PC-9 (cell line): Measurements from ENCODE around the gene PHOSPHO1. TPM values are rescaled to one million over a fixed set of nuclear protein-coding genes. Genes with fewer than 3 reads are reported as not detected.
A peak's percentile ranks its signal among the peaks of the same experiment; 100 is the strongest.
"Not testable (repeated sequence)": the region's sequence is repeated elsewhere in the genome, so short reads cannot be mapped to it uniquely, and the experiment has no call there.

ENCODE experiments used
- Bru-seq: library from RNA; stranded (reverse); fragments of 400-500 nt; gene quantifications from one replicate; lab custom pipeline; 2021; lab: Mats Ljungman, UMichigan
- BruChase-seq, 2 experiments: library from RNA; stranded (reverse); fragments of 400-500 nt; gene quantifications; one replicate each; lab custom pipeline; 2021; lab: Mats Ljungman, UMichigan
- BruUV-seq: library from RNA; stranded (reverse); fragments of 400-500 nt; replicated peaks from 2 replicates; lab custom pipeline; 2021; lab: Mats Ljungman, UMichigan
- CTCF ChIA-PET: fragments of 300-600 bp; sonication (Branson Sonifier 250); formaldehyde crosslinking; loops from one replicate; lab custom pipeline; 2022; ENCODE audit warnings: antibody characterized with exemption; lab: Charles Lee
- POLR2A ChIA-PET: fragments of 300-600 bp; sonication (Branson Sonifier 250); formaldehyde crosslinking; loops from one replicate; lab custom pipeline; 2022; ENCODE audit warnings: antibody characterized with exemption; ENCODE audit not compliant: unreplicated experiment; lab: Charles Lee
- DNase-seq, 2 experiments: peaks; one replicate each; pipeline versions ENCODE4 v3.0.0 to v3.0.0-alpha.2; 2015 to 2022; ENCODE audit warnings: mixed read lengths in 1 of 2
- H2AFZ ChIP-seq: fragments of 200-600 bp; sonication (generic); 2 replicates; pipeline ENCODE4 v1.8.1; 2017; ENCODE audit warnings: antibody characterized with exemption
- H3F3A ChIP-seq: fragments of 200-600 bp; sonication (generic); 2 replicates; pipeline ENCODE4 v1.8.1; 2017; ENCODE audit warnings: antibody characterized with exemption, mild to moderate bottlenecking, low read depth; ENCODE audit not compliant: insufficient read depth
- H3K27ac ChIP-seq: fragments of 200-600 bp; sonication (generic); 2 replicates; pipeline ENCODE4 v1.6.1; 2016; ENCODE audit warnings: mixed run types
- H3K27me3 ChIP-seq: fragments of 200-600 bp; sonication (generic); 2 replicates; pipeline ENCODE4 v1.6.1; 2016; ENCODE audit warnings: low read depth, mixed run types; ENCODE audit not compliant: insufficient read depth
- H3K36me3 ChIP-seq: fragments of 200-600 bp; sonication (generic); 2 replicates; pipeline ENCODE4 v1.6.1; 2016; ENCODE audit warnings: low read depth, mixed run types
- H3K4me1 ChIP-seq: fragments of 200-600 bp; sonication (generic); replicated peaks from 2 replicates; pipeline ENCODE4 v1.6.1; 2016; ENCODE audit warnings: mixed run types; ENCODE audit not compliant: insufficient read depth
- H3K4me2 ChIP-seq: fragments of 200-600 bp; sonication (generic); 2 replicates; pipeline ENCODE4 v1.6.1; 2017; ENCODE audit warnings: mixed run types
- H3K4me3 ChIP-seq: fragments of 200-600 bp; sonication (generic); 2 replicates; pipeline ENCODE4 v1.6.1; 2016; ENCODE audit warnings: mixed run types
- H3K79me2 ChIP-seq: fragments of 200-600 bp; sonication (generic); 2 replicates; pipeline ENCODE4 v1.6.1; 2017; ENCODE audit warnings: low read depth, mixed run types
- H3K9me2 ChIP-seq: fragments of 200-600 bp; sonication (generic); 2 replicates; pipeline ENCODE4 v1.8.1; 2017; ENCODE audit warnings: mild to moderate bottlenecking; ENCODE audit not compliant: insufficient read depth
- H3K9me3 ChIP-seq: fragments of 200-600 bp; sonication (generic); 2 replicates; pipeline ENCODE4 v1.8.1; 2016; ENCODE audit warnings: low read depth; ENCODE audit not compliant: insufficient read depth
- H4K20me1 ChIP-seq: fragments of 200-600 bp; sonication (generic); 2 replicates; pipeline ENCODE4 v1.8.1; 2017; ENCODE audit not compliant: insufficient read depth
- CTCF ChIP-seq: fragments of 200-600 bp; sonication (generic); conservative IDR thresholded peaks from 2 replicates; pipeline ENCODE4 v1.6.1; 2017; ENCODE audit warnings: mixed run types, antibody characterized with exemption, mild to moderate bottlenecking, moderate library complexity
- EZH2 ChIP-seq: fragments of 200-600 bp; sonication (generic); IDR thresholded peaks from 2 replicates; pipeline ENCODE4 v1.8.0; 2017; ENCODE audit warnings: antibody characterized with exemption, low read depth
- intact Hi-C: fragments of 100-400 bp; cut with micrococcal nuclease; formaldehyde crosslinking; loops from one replicate; pipeline ENCODE4 v1.10.0; 2022; ENCODE audit not compliant: unreplicated experiment
- long read RNA-seq: library from polyadenylated mRNA; stranded (forward); transcript quantifications from one replicate; pipeline ENCODE4 v2.0.0, GENCODE V29; 2022
- total RNA-seq: library from RNA; stranded (reverse); gene quantifications from 2 replicates; pipeline ENCODE4 v1.2.3, GENCODE V29; 2021

The PHOSPHO1 gene
- total RNA-seq (not detected in 2 replicates), Bru-seq, nascent RNA (not detected), BruChase-seq, experiment 1, labeled RNA remaining after a 2-hour chase (percentile 11 among the genes with signal in this experiment), BruChase-seq, experiment 2, labeled RNA remaining after a 6-hour chase (not detected)
- long read RNA-seq, result 0 reads

- no peak within 1 kb of the TSS for H3K27ac ChIP-seq
- no peaks in the 10 kb centered on the region for H4K20me1 ChIP-seq
- peaks cover 18% of the 10 kb centered on the region for H3K4me1 ChIP-seq
- no peaks in the 10 kb centered on the region for H3F3A ChIP-seq
- H3K79me2 ChIP-seq, result no peaks in the 10 kb centered on the region
- TF ChIP-seq CTCF (no peak), EZH2 (no peak)
- H2AFZ ChIP-seq, result peak within 1 kb of the TSS; percentile 76
- no TSS peak for BruUV-seq
- H3K9me2 ChIP-seq, result no peaks in the 10 kb centered on the region
- CTCF ChIA-PET, result interaction anchor here (1.2 kb wide), 1 partner anchor 37 kb away, joined by 7 read pairs; no protein-coding TSS in a partner anchor
- no peaks in the 10 kb centered on the region for H3K36me3 ChIP-seq
- POLR2A ChIA-PET, result interaction anchor here (0.7 kb wide), 1 partner anchor 138 kb away, joined by 4 read pairs; no protein-coding TSS in a partner anchor
- peak within 1 kb of the TSS; percentile 60 for H3K4me3 ChIP-seq
- peak within 1 kb of the TSS; percentile 88 for H3K4me2 ChIP-seq
- H3K27me3 ChIP-seq, result peaks cover 17% of the 10 kb centered on the region; the same call in 1 of the 2 replicates
- no peaks in the 10 kb centered on the region for H3K9me3 ChIP-seq
- peak; percentile 61 to 76 for DNase-seq
- intact Hi-C loops, result no loop called here
These were observed at the start of gene PHOSPHO1 for GRCh38 chr17:49230636-49231562. PHOSPHO1 (minus strand) TSS chr17:49230787; CDS start chr17:49226691, 4,096 bp downstream.

DNA sequence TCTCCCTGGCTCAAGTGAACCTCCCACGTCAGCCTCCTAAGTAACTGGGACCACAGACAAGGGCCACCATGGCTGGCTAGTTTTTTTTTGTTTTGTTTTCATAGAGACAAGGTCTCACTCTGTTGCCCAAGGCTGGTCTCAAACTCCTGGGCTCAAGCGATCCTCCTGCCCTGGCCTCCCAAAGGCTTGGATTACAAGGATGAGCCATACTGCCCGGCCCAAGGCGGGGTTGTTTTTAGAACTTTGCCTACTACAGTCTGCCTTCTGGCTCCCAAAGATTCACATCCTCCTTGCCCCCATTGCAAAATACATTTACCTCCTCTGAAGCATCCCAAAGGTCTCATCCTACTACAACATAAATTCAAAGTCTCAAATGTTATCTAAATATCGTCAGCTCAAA is 49.5 kb upstream of the PHOSPHO1 start:
- no peaks in the 10 kb centered on the region for H3K9me2 ChIP-seq
- H3F3A ChIP-seq, result peaks cover 12% of the 10 kb centered on the region; the same call in 1 of the 2 replicates
- H3K36me3 ChIP-seq, result no peaks in the 10 kb centered on the region
- H3K4me3 ChIP-seq, result no peak overlapping the region
- no peak overlapping the region for H3K27ac ChIP-seq
- no peaks in the 10 kb centered on the region for H4K20me1 ChIP-seq
- H3K27me3 ChIP-seq, result no peaks in the 10 kb centered on the region
- no peak overlapping the region for H3K4me2 ChIP-seq
- H2AFZ ChIP-seq, result no peak overlapping the region
- POLR2A ChIA-PET, result no interaction called here
- intact Hi-C loops, result no loop called here
- no peaks in the 10 kb centered on the region for H3K79me2 ChIP-seq
- no peak for DNase-seq
- no peaks in the 10 kb centered on the region for H3K9me3 ChIP-seq
- no TSS peak for BruUV-seq
- TF ChIP-seq CTCF (no peak), EZH2 (no peak)
- 0 out of 2 replicates have a peak, but pooled peaks cover 5% of the 10 kb centered on the region for H3K4me1 ChIP-seq
- CTCF ChIA-PET, result no interaction called here

DNA sequence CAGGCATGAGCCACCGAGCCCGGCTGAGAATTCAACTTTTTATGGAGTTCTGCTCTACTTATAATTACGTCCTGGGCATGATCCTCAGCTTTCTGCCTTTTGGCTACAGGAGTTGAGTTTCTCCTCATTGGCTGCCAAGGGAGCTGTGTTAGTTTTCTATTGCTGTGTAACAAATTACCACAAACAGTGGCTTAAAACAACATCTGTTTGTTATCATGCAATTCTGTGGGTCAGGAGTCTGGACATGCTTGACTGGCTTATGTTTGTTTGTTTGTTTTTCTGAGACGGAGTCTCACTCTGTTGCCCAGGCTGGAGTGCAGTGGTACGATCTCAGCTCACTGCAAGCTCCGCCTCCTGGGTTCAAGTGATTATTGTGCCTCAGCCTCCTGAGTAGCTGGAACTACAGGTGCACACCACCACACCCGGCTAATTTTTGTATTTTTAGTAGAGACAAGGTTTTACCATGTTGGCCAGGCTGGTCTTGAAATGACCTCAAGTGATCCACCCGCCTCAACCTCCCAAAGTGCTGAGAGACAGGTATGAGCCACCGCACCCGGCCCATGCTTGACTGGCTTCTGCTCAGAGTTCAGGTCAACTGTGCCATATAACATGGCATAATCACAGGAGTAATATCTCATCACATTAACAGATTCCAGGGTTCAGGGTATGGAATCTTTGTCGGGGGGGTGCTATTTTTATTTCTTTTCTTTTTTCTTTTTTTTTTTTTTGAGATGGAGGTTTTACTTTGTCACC is 48.9 kb upstream of the PHOSPHO1 start:
- BruUV-seq, intact Hi-C loops: not testable (repeated sequence)

More for the DNA sequence above, 48.9 kb upstream of the PHOSPHO1 start:
- DNase-seq, H2AFZ ChIP-seq, CTCF ChIA-PET, POLR2A ChIA-PET, H4K20me1 ChIP-seq, H3K4me1 ChIP-seq, H3K4me3 ChIP-seq, H3K79me2 ChIP-seq, H3K27ac ChIP-seq, H3K36me3 ChIP-seq, H3K9me2 ChIP-seq, H3K9me3 ChIP-seq, H3K27me3 ChIP-seq, H3K4me2 ChIP-seq: not testable (repeated sequence)
- H3F3A ChIP-seq, result peaks cover 12% of the 10 kb centered on the region; the same call in 1 of the 2 replicates
